Immature natural killer cell (primary cell): ENCODE data around the gene PSAT1. TPM values are rescaled to one million over a fixed set of nuclear protein-coding genes. Genes with fewer than 3 reads are reported as not detected.
A peak's percentile ranks its signal among the peaks of the same experiment; 100 is the strongest.
"Not testable (repeated sequence)": the region's sequence is repeated elsewhere in the genome, so short reads cannot be mapped to it uniquely, and the experiment has no call there.

ENCODE experiments used
- DNase-seq, 3 donors: peaks; one replicate each; pipeline ENCODE4 v3.0.0; 2022; ENCODE audit warnings: mixed read lengths in 1 of 3
- H3K27ac Mint-ChIP-seq, 6 donors: one replicate each; pipeline ENCODE4 v1.8.0; 2020; ENCODE audit warnings: mixed read lengths in 6 of 6, mild to moderate bottlenecking in 5 of 6, inconsistent platforms in 4 of 6, moderate library complexity in 3 of 6
- H3K27me3 Mint-ChIP-seq, 3 donors: one replicate each; pipeline ENCODE4 v1.8.0; 2020 to 2021; ENCODE audit warnings: low read depth in 3 of 3, mild to moderate bottlenecking in 3 of 3, mixed read lengths in 3 of 3, moderate library complexity in 3 of 3, inconsistent platforms in 1 of 3
- H3K36me3 Mint-ChIP-seq, 3 donors: one replicate each; pipeline ENCODE4 v1.8.0; 2020; ENCODE audit warnings: mixed read lengths in 3 of 3, inconsistent platforms in 2 of 3, mild to moderate bottlenecking in 2 of 3
- H3K4me1 Mint-ChIP-seq, 2 donors: one replicate each; pipeline ENCODE4 v1.8.0; 2020; ENCODE audit warnings: inconsistent platforms in 2 of 2, mild to moderate bottlenecking in 2 of 2, mixed read lengths in 2 of 2, moderate library complexity in 1 of 2
- H3K4me3 Mint-ChIP-seq, 5 donors: one replicate each; pipeline ENCODE4 v1.8.0; 2020; ENCODE audit warnings: mild to moderate bottlenecking in 5 of 5, mixed read lengths in 5 of 5, inconsistent platforms in 3 of 5, moderate library complexity in 3 of 5
- H3K9me3 Mint-ChIP-seq, 6 donors: one replicate each; pipeline ENCODE4 v1.8.0; 2020; ENCODE audit warnings: mild to moderate bottlenecking in 6 of 6, mixed read lengths in 6 of 6, inconsistent platforms in 4 of 6, moderate library complexity in 3 of 6
- polyA plus RNA-seq, 3 donors: library from polyadenylated mRNA; unstranded; fragments of 300-500 nt; fragmentation: Illumina TruSeq; gene quantifications; one replicate each; pipeline ENCODE4 v1.2.3, GENCODE V29; 2021

The PSAT1 gene
- polyA plus RNA-seq, 3 donors from 2014 or later: 2.4 to 7.2 (median 3.6) TPM

GRCh38 chr9:78280982-78281668 is 15.8 kb upstream of the PSAT1 start:
- DNase-seq: no peak
- Mint-ChIP-seq H3K36me3 (peaks cover 0 to 7% (median 6%) of the 10 kb centered on the region in 3 donors), H3K4me1 (peaks cover 0 to 8% of the 10 kb centered on the region in 2 donors), H3K27me3 (peaks cover 0 to 3% (median 0%) of the 10 kb centered on the region in 3 donors), H3K27ac (no peak overlapping the region), H3K9me3 (no peaks in the 10 kb centered on the region), H3K4me3 (no peak overlapping the region)

- not testable (repeated sequence) for H3K27me3 Mint-ChIP-seq, H3K36me3 Mint-ChIP-seq, H3K4me1 Mint-ChIP-seq, DNase-seq, H3K9me3 Mint-ChIP-seq, H3K4me3 Mint-ChIP-seq, H3K27ac Mint-ChIP-seq
These were observed 12.7 kb upstream of the PSAT1 start for GRCh38 chr9:78284181-78284580.

- no peak for DNase-seq
- H3K4me3 Mint-ChIP-seq: no peak overlapping the region
- peaks cover 0 to 3% (median 2%) of the 10 kb centered on the region in 3 donors for H3K27me3 Mint-ChIP-seq
- H3K4me1 Mint-ChIP-seq: no peaks in the 10 kb centered on the region
- H3K36me3 Mint-ChIP-seq: peaks cover 0 to 7% (median 3%) of the 10 kb centered on the region in 3 donors
- no peaks in the 10 kb centered on the region for H3K9me3 Mint-ChIP-seq
- no peak overlapping the region for H3K27ac Mint-ChIP-seq
These were observed 10.8 kb upstream of the PSAT1 start for GRCh38 chr9:78286125-78286524.

- H3K27ac Mint-ChIP-seq: no peak overlapping the region
- peaks cover 0 to 7% (median 3%) of the 10 kb centered on the region in 3 donors for H3K36me3 Mint-ChIP-seq
- H3K9me3 Mint-ChIP-seq: no peaks in the 10 kb centered on the region
- peaks cover 0 to 4% (median 3%) of the 10 kb centered on the region in 3 donors for H3K27me3 Mint-ChIP-seq
- H3K4me1 Mint-ChIP-seq: no peaks in the 10 kb centered on the region
- no peak overlapping the region for H3K4me3 Mint-ChIP-seq
- no peak for DNase-seq
These were observed 10.0 kb upstream of the PSAT1 start for GRCh38 chr9:78286946-78287388.

GRCh38 chr9:78288214-78288892 is 8.6 kb upstream of the PSAT1 start:
- H3K36me3 Mint-ChIP-seq: peaks cover 0 to 5% (median 3%) of the 10 kb centered on the region in 3 donors
- DNase-seq: no peak
- peaks cover 0 to 4% (median 0%) of the 10 kb centered on the region in 3 donors for H3K27me3 Mint-ChIP-seq
- peaks cover 0 to 5% of the 10 kb centered on the region in 2 donors for H3K4me1 Mint-ChIP-seq
- H3K9me3 Mint-ChIP-seq: no peaks in the 10 kb centered on the region
- no peak overlapping the region for H3K27ac Mint-ChIP-seq
- H3K4me3 Mint-ChIP-seq: no peak overlapping the region

DNA sequence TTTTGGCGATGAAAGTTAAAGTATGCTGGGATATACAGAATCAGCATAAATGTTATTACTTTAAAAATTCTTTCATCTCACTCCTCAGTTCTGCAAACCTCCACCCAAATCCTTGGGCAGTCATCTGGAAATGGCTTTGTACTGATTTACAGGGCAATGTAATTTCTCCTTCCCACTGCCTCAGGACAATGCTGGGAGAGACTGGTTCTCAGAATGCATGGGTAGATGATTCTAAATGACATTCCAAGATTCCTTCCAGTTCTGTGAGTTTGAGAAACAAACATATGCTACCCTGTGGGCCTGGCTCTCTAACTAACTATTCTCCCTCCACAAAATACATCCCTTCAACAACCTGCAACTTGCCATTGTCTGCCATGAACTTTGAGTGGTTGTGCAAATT is 7.5 kb upstream of the PSAT1 start:
- Mint-ChIP-seq H3K27me3 (peaks cover 0 to 4% (median 0%) of the 10 kb centered on the region in 3 donors), H3K4me1 (peaks cover 0 to 5% of the 10 kb centered on the region in 2 donors), H3K9me3 (no peaks in the 10 kb centered on the region), H3K36me3 (no peaks in the 10 kb centered on the region), H3K27ac (no peak overlapping the region), H3K4me3 (no peak overlapping the region)
- DNase-seq: no peak

DNA sequence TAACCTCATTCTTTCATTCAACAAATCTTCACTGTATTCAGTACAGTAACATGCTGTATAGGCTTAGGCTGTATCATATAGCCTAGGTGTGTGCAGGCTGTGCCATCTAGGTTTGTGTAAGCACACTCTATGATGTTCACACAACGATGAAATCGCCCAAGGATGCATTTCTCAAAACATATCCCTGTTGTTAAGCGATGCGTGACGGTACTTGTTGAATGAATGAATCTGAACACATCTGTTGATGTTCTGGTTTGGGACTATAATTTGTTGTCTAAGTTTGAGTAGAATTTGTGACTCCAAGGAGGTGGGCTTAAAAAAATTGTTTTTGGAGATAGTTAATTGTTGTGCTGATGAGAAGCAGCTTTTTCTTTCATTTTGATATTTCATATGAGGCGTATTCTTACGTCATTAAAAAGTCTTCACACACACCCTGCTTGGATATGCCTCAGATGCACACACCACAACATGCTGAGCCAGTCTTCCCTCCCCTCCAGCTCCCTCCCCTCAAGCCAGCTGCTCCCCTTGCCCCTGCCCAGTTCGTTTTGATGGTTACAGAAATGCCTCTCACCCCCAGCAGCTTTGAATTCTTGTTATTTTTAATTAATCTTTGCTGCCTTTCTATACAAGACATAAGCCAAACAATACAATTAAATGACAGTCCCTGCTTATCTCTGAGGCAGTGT is 5.5 kb upstream of the PSAT1 start:
- no peak for DNase-seq
- no peaks in the 10 kb centered on the region for H3K9me3 Mint-ChIP-seq
- H3K27me3 Mint-ChIP-seq: peaks cover 0 to 4% (median 1%) of the 10 kb centered on the region in 3 donors
- peaks cover 3 to 14% of the 10 kb centered on the region in 2 donors for H3K4me1 Mint-ChIP-seq
- no peak overlapping the region for H3K4me3 Mint-ChIP-seq
- H3K27ac Mint-ChIP-seq: no peak overlapping the region
- no peaks in the 10 kb centered on the region for H3K36me3 Mint-ChIP-seq

GRCh38 chr9:78292026-78292425 is 4.9 kb upstream of the PSAT1 start:
- no peak overlapping the region for H3K4me3 Mint-ChIP-seq
- no peak overlapping the region for H3K27ac Mint-ChIP-seq
- H3K4me1 Mint-ChIP-seq: peaks cover 9 to 19% of the 10 kb centered on the region in 2 donors
- no peaks in the 10 kb centered on the region for H3K9me3 Mint-ChIP-seq
- peaks cover 0 to 10% (median 4%) of the 10 kb centered on the region in 3 donors for H3K27me3 Mint-ChIP-seq
- DNase-seq: no peak
- no peaks in the 10 kb centered on the region for H3K36me3 Mint-ChIP-seq

GRCh38 chr9:78292716-78293497 is 4.0 kb upstream of the PSAT1 start:
- peak overlapping the region in 1 of 5 donors; percentile 46 for H3K4me3 Mint-ChIP-seq
- H3K4me1 Mint-ChIP-seq: peaks cover 16 to 26% of the 10 kb centered on the region in 2 donors

GRCh38 chr9:78294290-78295176 is 2.4 kb upstream of the PSAT1 start:
- Mint-ChIP-seq H3K36me3 (no peaks in the 10 kb centered on the region), H3K27me3 (peaks cover 4 to 15% (median 5%) of the 10 kb centered on the region in 3 donors), H3K4me3 (no peak overlapping the region), H3K4me1 (peaks cover 19 to 31% of the 10 kb centered on the region in 2 donors), H3K27ac (no peak overlapping the region), H3K9me3 (no peaks in the 10 kb centered on the region)
- DNase-seq: no peak

More at GRCh38 chr9:78292716-78293497, 4.0 kb upstream of the PSAT1 start:
- Mint-ChIP-seq H3K9me3 (no peaks in the 10 kb centered on the region), H3K36me3 (no peaks in the 10 kb centered on the region), H3K27me3 (peaks cover 4 to 15% (median 5%) of the 10 kb centered on the region in 3 donors), H3K27ac (no peak overlapping the region)
- no peak for DNase-seq

DNA sequence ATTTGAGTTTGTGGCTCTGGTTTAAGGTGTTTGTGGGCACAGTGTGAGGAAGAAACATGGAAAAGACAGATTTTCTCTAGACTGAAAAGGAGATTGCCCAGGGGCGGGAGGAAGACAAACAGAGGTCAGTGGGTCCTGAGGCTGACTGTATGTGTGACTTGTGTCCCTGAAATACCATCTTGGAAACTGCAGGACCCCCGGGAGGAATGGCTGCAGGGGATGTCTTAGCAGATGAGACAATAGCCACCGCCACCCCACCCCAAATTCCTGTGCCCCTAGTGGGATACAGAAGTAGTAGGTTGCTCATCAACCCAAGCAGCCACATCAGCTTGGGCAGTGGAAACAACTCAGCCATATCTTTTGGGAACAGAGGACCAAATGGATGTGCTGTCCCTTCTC is 1.7 kb upstream of the PSAT1 start:
- Mint-ChIP-seq H3K27me3 (peaks cover 4 to 17% (median 5%) of the 10 kb centered on the region in 3 donors), H3K9me3 (no peaks in the 10 kb centered on the region), H3K4me1 (peaks cover 19 to 31% of the 10 kb centered on the region in 2 donors), H3K36me3 (peaks cover 0 to 4% (median 0%) of the 10 kb centered on the region in 3 donors), H3K4me3 (peak overlapping the region in 1 of 5 donors; percentile 93), H3K27ac (no peak overlapping the region)
- DNase-seq: no peak

DNA sequence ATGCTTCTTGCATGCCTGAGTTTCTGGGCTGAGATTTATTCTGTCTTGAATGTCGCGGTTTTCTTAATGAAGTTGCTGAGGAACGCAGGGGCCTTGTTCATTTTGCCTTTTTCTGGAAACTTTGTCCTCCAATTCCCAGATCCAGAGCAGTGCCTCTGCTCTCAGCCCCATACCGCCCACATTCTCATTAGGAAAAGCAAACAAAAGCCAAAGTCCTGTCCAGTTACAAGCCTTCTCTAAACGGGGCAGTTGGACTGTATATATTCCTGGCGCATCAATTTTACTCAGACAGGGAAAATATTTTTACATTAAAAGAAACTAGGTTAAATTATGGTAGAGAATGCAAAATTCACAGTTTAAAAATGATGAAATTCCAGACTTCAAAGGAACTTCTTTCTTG is 1.2 kb upstream of the PSAT1 start:
- Mint-ChIP-seq H3K4me1 (peaks cover 19 to 31% of the 10 kb centered on the region in 2 donors), H3K27me3 (peaks cover 4 to 17% (median 5%) of the 10 kb centered on the region in 3 donors), H3K27ac (no peak overlapping the region), H3K36me3 (peaks cover 0 to 5% (median 0%) of the 10 kb centered on the region in 3 donors), H3K4me3 (peak overlapping the region; percentile 44 to 93 (median 90)), H3K9me3 (no peaks in the 10 kb centered on the region)
- no peak for DNase-seq
